Suppressor macrophage (primary cell): ENCODE results near the gene MAGI2.

ENCODE experiments used
- DNase-seq, 4 experiments: peaks; one replicate each; pipeline ENCODE4 v3.0.0-alpha.2; 2020 to 2022

MAGI2 gene

GRCh38 chr7:78168865-78169264 is 1284.6 kb downstream of the MAGI2 start:
- no peak for DNase-seq

- DNase-seq: no peak
Measured at GRCh38 chr7:78167860-78168259, 1285.6 kb downstream of the MAGI2 start.

- no peak for DNase-seq
Measured at GRCh38 chr7:78165854-78166253, 1287.6 kb downstream of the MAGI2 start.

GRCh38 chr7:78165454-78165853 is 1288.0 kb downstream of the MAGI2 start:
- no peak for DNase-seq

GRCh38 chr7:78164459-78164858 is 1289.0 kb downstream of the MAGI2 start:
- no peak for DNase-seq

- no peak for DNase-seq
Measured at GRCh38 chr7:78161781-78162180, 1291.7 kb downstream of the MAGI2 start.

- DNase-seq: no peak
Measured at GRCh38 chr7:78159545-78159944, 1293.9 kb downstream of the MAGI2 start.

- DNase-seq: no peak
Measured at GRCh38 chr7:78153285-78153684, 1300.2 kb downstream of the MAGI2 start.

- no peak for DNase-seq
Measured at GRCh38 chr7:78151229-78151628, 1302.2 kb downstream of the MAGI2 start.

GRCh38 chr7:78149787-78150186 is 1303.7 kb downstream of the MAGI2 start:
- no peak for DNase-seq

GRCh38 chr7:78148166-78148894 is 1305.1 kb downstream of the MAGI2 start:
- DNase-seq: no peak

GRCh38 chr7:78146546-78146945 is 1306.9 kb downstream of the MAGI2 start:
- no peak for DNase-seq

- DNase-seq: no peak
Measured at GRCh38 chr7:78143661-78144060, 1309.8 kb downstream of the MAGI2 start.

GRCh38 chr7:78141522-78142281 is 1311.8 kb downstream of the MAGI2 start:
- DNase-seq: no peak

GRCh38 chr7:78140109-78140508 is 1313.4 kb downstream of the MAGI2 start:
- no peak for DNase-seq

- DNase-seq: no peak
Measured at GRCh38 chr7:78139335-78139734, 1314.1 kb downstream of the MAGI2 start.

- DNase-seq: no peak
Measured at GRCh38 chr7:78134774-78135173, 1318.7 kb downstream of the MAGI2 start.

- peak in 3 of 4 experiments; percentile 5 to 18 (median 15) for DNase-seq
Measured at GRCh38 chr7:78134256-78134655, 1319.2 kb downstream of the MAGI2 start.

- DNase-seq: no peak
Measured at GRCh38 chr7:78130446-78131215, 1322.8 kb downstream of the MAGI2 start.

- DNase-seq: no peak
Measured at GRCh38 chr7:78129865-78130264, 1323.6 kb downstream of the MAGI2 start.

GRCh38 chr7:78127009-78127408 is 1326.5 kb downstream of the MAGI2 start:
- no peak for DNase-seq

GRCh38 chr7:78125884-78126283 is 1327.6 kb downstream of the MAGI2 start:
- DNase-seq: no peak

GRCh38 chr7:78124216-78124615 is 1329.3 kb downstream of the MAGI2 start:
- no peak for DNase-seq
